Measurements from ENCODE around the gene FLRT3. TPM values are rescaled to one million over a fixed set of nuclear protein-coding genes. Genes with fewer than 3 reads are reported as not detected.

FLRT3 gene
- total and polyA plus RNA-seq, 11 donors: 0.04 to 6.9 (median 0.11) TPM; not detected in 1

GRCh38 chr20:14284443-14284842 lies 53.0 kb downstream of the FLRT3 start:
- Histone ChIP-seq H3K27me3 (no peaks in the 10 kb centered on the region), H3K36me3 (no peaks in the 10 kb centered on the region), H3K9me3 (no peaks in the 10 kb centered on the region), H3K4me1 (no peaks in the 10 kb centered on the region), H3K4me3 (no peak overlapping the region), H3K27ac (no peak overlapping the region)
- intact Hi-C loops (cut with DNase I): no loop called here
- ATAC-seq: no peak
- WGBS, 4 donors: 74 to 82% (median 79%) methylated on average over 1 of the region's 1 CpG
- DNase-seq: no peak
- TF ChIP-seq POLR2A (IDR thresholded peaks at IDR 0.05) (no peak), CTCF (IDR thresholded peaks at IDR 0.05) (no peak)

GRCh38 chr20:14282140-14282539 lies 55.3 kb downstream of the FLRT3 start:
- no peak overlapping the region for H3K4me3 ChIP-seq
- no peak overlapping the region for H3K27ac ChIP-seq
- H3K36me3 ChIP-seq: no peaks in the 10 kb centered on the region
- TF ChIP-seq POLR2A (IDR thresholded peaks at IDR 0.05): no peak
- TF ChIP-seq CTCF (IDR thresholded peaks at IDR 0.05): no peak
- no peak for DNase-seq
- H3K27me3 ChIP-seq: no peaks in the 10 kb centered on the region
- no peak for ATAC-seq
- H3K4me1 ChIP-seq: no peaks in the 10 kb centered on the region
- no peaks in the 10 kb centered on the region for H3K9me3 ChIP-seq
- intact Hi-C loops (cut with DNase I): no loop called here
- 78 to 86% (median 84%) methylated on average over 4 of the region's 4 CpGs for WGBS, 4 donors
